Uterus (tissue), 4 donors: Measurements from ENCODE around the gene MRPL42. TPM values are rescaled to one million over a fixed set of nuclear protein-coding genes. Genes with fewer than 3 reads are reported as not detected.

Experiments used
- DNase-seq, 2 donors: peaks; one replicate each; pipeline ENCODE4 v3.0.0-alpha.2; 2019 to 2020
- H3K27ac ChIP-seq, 2 donors: fragments of 200-600 bp; sonication (generic); 1 replicate in 1 of 2; 2 replicates in 1 of 2; pipeline ENCODE4 v1.5.1; 2016 to 2018
- H3K27me3 ChIP-seq, 2 donors: fragments of 200-600 bp; sonication (generic); one replicate each; pipeline ENCODE4 v1.5.1; 2018 to 2019; ENCODE audit warnings: control low read depth in 1 of 2
- H3K36me3 ChIP-seq, 2 donors: fragments of 200-600 bp; sonication (generic); one replicate each; pipeline ENCODE4 v1.5.1; 2019; ENCODE audit warnings: control low read depth in 1 of 2
- H3K4me1 ChIP-seq, 2 donors: fragments of 200-600 bp; sonication (generic); one replicate each; pipeline ENCODE4 v1.5.1; 2018 to 2019; ENCODE audit warnings: control low read depth in 1 of 2
- H3K4me3 ChIP-seq, 2 donors: fragments of 200-600 bp; sonication (generic); 1 replicate in 1 of 2; 2 replicates in 1 of 2; pipeline ENCODE4 v1.5.1; 2018 to 2019; ENCODE audit warnings: mild to moderate bottlenecking in 1 of 2
- H3K9me3 ChIP-seq, 2 donors: fragments of 200-600 bp; sonication (generic); one replicate each; pipeline ENCODE4 v1.5.1; 2019; ENCODE audit warnings: control low read depth in 1 of 2
- POLR2A ChIP-seq, 2 donors: fragments of 450-650 bp; IDR thresholded peaks; one replicate each; pipeline ENCODE4 v1.6.1; 2016; ENCODE audit warnings: antibody characterized with exemption in 2 of 2, mild to moderate bottlenecking in 1 of 2, moderate library complexity in 1 of 2
- intact Hi-C: fragments of 100-400 bp; cut with DNase I; formaldehyde crosslinking; loops from one replicate; pipeline ENCODE4 v1.15.1; 2023; ENCODE audit warnings: low total_unique reads
- total RNA-seq, 4 donors: library from RNA; depleted of rRNA in 3 of 4; stranded (reverse); fragments of >200 nt in 3 of 4; gene quantifications; one replicate each; pipeline versions ENCODE4 v1.1.0 to v1.2.4, GENCODE V29; 2014 to 2023
- TF ChIP-seq, protein P1 (sequence below), 4 experiments: fragments of 200-600 bp in 2 of 4; fragments of 450-650 bp in 2 of 4; sonication (generic) in 2 of 4; IDR thresholded peaks; one replicate each; pipeline ENCODE4 v1.5.1; 2016 to 2019; ENCODE audit warnings: antibody characterized with exemption in 4 of 4, mild to moderate bottlenecking in 2 of 4, moderate library complexity in 1 of 4
- donor health status: DM: yes; HTN: yes; CAD: no.

MRPL42 gene
- total RNA-seq, 4 donors from 2014 or later = 59.4 to 130 (median 69.8) TPM

DNA sequence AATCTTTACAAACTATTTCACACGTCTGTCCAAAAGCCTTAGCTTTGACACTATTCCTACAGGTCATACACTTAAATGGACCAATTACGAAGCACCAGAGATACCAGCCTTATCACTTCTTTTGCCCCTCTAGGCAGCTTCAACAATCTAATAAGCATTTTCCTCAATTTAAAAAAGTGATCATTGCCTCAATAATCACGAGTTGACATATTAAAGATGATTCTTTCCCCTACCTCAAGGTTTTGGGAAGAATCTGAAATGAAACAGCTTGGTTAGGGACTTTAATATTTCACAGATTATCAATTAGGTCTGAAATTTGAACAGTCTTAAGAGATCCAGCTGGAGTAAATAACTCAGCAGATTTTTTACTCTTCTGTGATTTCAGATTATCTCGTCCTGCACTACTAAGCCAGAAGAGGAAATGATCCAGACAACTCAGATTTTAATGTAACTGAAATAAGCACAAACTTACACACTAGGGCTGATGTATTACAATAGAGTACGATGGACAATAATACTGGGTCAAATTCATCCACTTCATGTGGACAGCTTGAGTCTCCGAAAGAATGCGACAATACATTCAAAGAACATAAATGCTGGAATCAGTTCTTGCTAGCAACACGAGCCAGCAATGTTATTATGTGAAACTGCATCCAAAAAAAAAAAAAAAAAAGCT lies 41.4 kb upstream of the MRPL42 start:
- intact Hi-C loops = no loop called here
- Histone ChIP-seq H3K9me3 (no peaks in the 10 kb centered on the region), H3K36me3 (no peaks in the 10 kb centered on the region), H3K27ac (peak overlapping the region in 1 of 2 donors; percentile 0), H3K4me1 (peaks cover 4 to 6% of the 10 kb centered on the region in 2 donors), H3K4me3 (no peak overlapping the region), H3K27me3 (no peaks in the 10 kb centered on the region)
- TF ChIP-seq, protein P1, sequence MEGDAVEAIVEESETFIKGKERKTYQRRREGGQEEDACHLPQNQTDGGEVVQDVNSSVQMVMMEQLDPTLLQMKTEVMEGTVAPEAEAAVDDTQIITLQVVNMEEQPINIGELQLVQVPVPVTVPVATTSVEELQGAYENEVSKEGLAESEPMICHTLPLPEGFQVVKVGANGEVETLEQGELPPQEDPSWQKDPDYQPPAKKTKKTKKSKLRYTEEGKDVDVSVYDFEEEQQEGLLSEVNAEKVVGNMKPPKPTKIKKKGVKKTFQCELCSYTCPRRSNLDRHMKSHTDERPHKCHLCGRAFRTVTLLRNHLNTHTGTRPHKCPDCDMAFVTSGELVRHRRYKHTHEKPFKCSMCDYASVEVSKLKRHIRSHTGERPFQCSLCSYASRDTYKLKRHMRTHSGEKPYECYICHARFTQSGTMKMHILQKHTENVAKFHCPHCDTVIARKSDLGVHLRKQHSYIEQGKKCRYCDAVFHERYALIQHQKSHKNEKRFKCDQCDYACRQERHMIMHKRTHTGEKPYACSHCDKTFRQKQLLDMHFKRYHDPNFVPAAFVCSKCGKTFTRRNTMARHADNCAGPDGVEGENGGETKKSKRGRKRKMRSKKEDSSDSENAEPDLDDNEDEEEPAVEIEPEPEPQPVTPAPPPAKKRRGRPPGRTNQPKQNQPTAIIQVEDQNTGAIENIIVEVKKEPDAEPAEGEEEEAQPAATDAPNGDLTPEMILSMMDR (IDR thresholded peaks at IDR 0.05) = no peak
- no peak for TF ChIP-seq POLR2A (IDR thresholded peaks at IDR 0.05)
- DNase-seq = no peak

DNA sequence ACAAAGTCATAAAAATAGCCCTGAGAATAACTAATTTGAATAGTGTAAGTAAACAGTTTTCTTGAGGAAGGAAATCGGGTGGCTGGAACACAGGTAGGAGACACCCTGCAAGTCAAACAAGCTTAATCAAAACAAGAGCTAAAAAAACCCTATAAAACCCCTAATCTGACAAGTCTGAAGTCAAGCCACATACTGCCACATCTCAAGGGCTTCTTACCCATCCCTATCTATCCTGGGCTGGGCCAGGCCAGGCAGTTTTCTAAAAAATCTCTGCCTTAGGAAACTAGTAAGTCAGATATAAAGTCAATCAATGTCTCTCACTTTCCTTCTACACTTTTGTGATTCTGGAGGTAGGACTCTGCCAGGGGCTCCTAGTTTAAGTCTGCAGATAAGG lies 40.9 kb upstream of the MRPL42 start:
- TF ChIP-seq, protein P1 (IDR thresholded peaks at IDR 0.05) = no peak
- TF ChIP-seq POLR2A (IDR thresholded peaks at IDR 0.05) = no peak
- Histone ChIP-seq H3K27me3 (no peaks in the 10 kb centered on the region), H3K4me3 (no peak overlapping the region), H3K9me3 (no peaks in the 10 kb centered on the region), H3K4me1 (peaks cover 4 to 6% of the 10 kb centered on the region in 2 donors), H3K36me3 (no peaks in the 10 kb centered on the region), H3K27ac (peak overlapping the region in 1 of 2 donors; percentile 0)
- DNase-seq = no peak
- intact Hi-C loops = no loop called here

DNA sequence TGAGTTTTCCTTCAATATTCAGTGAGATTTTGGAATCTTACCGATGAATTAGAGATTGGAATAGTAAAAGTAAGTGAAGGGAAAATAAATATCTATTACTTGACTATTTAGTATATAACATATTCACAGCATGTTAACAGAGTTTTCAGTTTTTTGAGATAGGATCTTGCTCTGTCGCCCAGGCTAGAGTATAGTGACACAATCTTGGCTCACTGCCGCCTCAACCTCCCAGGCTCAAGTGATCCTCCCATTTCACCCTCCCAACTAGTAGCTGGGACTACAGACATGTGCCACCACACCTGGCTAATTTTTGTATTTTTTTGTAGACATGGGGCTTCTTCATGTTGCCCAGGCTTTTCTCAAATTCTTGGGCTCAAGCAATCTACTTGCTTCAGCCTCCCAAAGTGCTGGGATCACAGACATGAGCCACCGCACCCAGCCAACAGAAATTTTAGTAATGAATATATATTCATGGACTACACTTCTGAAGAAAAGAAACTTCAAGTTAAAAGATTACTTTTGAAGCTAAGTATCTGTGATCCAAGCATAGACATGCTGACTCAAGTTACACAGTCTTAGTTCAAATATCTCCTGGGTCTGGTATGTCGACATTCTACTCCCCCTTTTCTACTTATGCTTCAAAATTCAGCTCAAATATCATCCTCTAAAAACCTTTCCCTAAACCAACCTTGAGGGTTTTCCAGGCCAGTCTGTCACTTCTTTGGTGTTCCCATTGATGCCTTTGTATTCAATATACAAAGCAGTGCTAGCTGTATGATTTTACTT lies 39.3 kb upstream of the MRPL42 start:
- no peak for TF ChIP-seq POLR2A (IDR thresholded peaks at IDR 0.05)

DNA sequence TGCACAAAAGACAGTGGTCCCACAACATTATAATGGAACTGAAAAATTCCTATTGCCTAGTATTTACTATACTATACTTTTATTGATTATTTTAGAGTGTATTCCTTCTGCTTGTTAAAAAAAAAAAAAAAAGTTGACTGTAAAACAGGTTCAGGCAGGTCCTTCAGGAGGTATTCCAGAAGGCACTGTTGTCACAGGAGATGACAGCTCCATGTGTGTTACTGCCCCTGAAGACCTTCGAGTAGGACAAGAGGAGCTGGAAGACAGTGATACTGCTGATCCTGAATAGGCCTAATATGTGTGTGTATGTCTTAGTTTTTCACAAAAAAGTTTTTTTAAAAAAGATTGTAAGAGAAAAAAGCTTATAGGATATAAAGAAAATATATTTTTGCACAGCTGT lies 37.9 kb upstream of the MRPL42 start:
- H3K36me3 ChIP-seq = no peaks in the 10 kb centered on the region
- no peak overlapping the region for H3K4me3 ChIP-seq
- DNase-seq = no peak
- no peak for TF ChIP-seq POLR2A (IDR thresholded peaks at IDR 0.05)
- TF ChIP-seq, protein P1 (IDR thresholded peaks at IDR 0.05) = no peak
- intact Hi-C loops = no loop called here
- H3K4me1 ChIP-seq = peaks cover 6 to 8% of the 10 kb centered on the region in 2 donors
- H3K27ac ChIP-seq = no peak overlapping the region
- H3K27me3 ChIP-seq = no peaks in the 10 kb centered on the region
- H3K9me3 ChIP-seq = no peaks in the 10 kb centered on the region

More for the DNA sequence above, 39.3 kb upstream of the MRPL42 start:
- intact Hi-C loops = no loop called here
- H3K4me1 ChIP-seq = peaks cover 4 to 6% of the 10 kb centered on the region in 2 donors
- H3K27ac ChIP-seq = no peak overlapping the region
- H3K36me3 ChIP-seq = no peaks in the 10 kb centered on the region
- H3K4me3 ChIP-seq = no peak overlapping the region
- H3K27me3 ChIP-seq = no peaks in the 10 kb centered on the region
- H3K9me3 ChIP-seq = no peaks in the 10 kb centered on the region
- no peak for DNase-seq

DNA sequence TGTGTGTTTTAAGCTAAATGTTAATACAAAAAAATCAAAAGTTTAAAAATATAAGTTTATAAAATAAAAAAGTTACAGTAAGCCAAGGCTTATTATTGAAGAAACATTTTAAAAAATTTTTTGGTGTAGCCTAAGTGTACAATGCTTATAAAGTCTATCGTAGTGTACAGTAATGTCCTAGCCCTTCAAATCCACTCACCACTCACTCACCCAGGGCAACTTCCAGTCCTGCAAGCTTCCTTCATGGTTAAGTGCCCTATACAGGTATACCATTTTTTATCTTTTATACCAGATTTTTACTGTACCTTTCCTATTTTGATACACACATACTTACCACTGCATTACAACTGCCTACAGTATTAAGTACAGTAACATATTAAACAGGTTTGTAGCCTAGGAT lies 37.5 kb upstream of the MRPL42 start:
- H3K27ac ChIP-seq = no peak overlapping the region
- DNase-seq = no peak
- TF ChIP-seq, protein P1 (IDR thresholded peaks at IDR 0.05) = no peak
- no peak for TF ChIP-seq POLR2A (IDR thresholded peaks at IDR 0.05)
- no peaks in the 10 kb centered on the region for H3K36me3 ChIP-seq
- intact Hi-C loops = no loop called here
- peaks cover 6 to 8% of the 10 kb centered on the region in 2 donors for H3K4me1 ChIP-seq
- H3K27me3 ChIP-seq = no peaks in the 10 kb centered on the region
- H3K9me3 ChIP-seq = no peaks in the 10 kb centered on the region
- H3K4me3 ChIP-seq = no peak overlapping the region
